SK-N-SH treated with all-trans-retinoic acid at 6 μM for 48 hours (cell line): ENCODE measurements around the gene HPCAL1.

Source experiments
- ATAC-seq: fragments of 200-7000 bp; cut with Tn5 transposase; 3 replicates; pipeline ENCODE4 v1.9.1; 2020; ENCODE audit warnings: mild to moderate bottlenecking, moderate library complexity
- ARNTL ChIP-seq: fragments of 450-650 bp; formaldehyde crosslinking; IDR thresholded peaks from 2 replicates; pipeline ENCODE4 v1.5.0; 2020; ENCODE audit warnings: low read depth, mild to moderate bottlenecking, moderate library complexity, borderline replicate concordance
- BACH2 ChIP-seq: fragments of 250-450 bp; sonication (Bioruptor Pico); IDR thresholded peaks from 2 replicates; pipeline ENCODE4 v1.9.0; 2021; ENCODE audit warnings: mild to moderate bottlenecking, borderline replicate concordance
- CREB5 ChIP-seq: fragments of 250-450 bp; sonication (Bioruptor Pico); IDR thresholded peaks from 2 replicates; pipeline ENCODE4 v1.5.1; 2020; ENCODE audit warnings: low read depth, mild to moderate bottlenecking, moderate library complexity
- CSDC2 ChIP-seq: fragments of 250-450 bp; sonication (Bioruptor Pico); IDR thresholded peaks from 2 replicates; pipeline ENCODE4 v1.5.0; 2020; ENCODE audit warnings: mild to moderate bottlenecking, moderate library complexity
- ESRRG ChIP-seq: fragments of 250-450 bp; sonication (Bioruptor Pico); IDR thresholded peaks from 2 replicates; pipeline ENCODE4 v1.6.1; 2021; ENCODE audit warnings: mild to moderate bottlenecking
- GLIS3 ChIP-seq: fragments of 250-450 bp; sonication (Bioruptor Pico); IDR thresholded peaks from 2 replicates; pipeline ENCODE4 v1.5.0; 2020; ENCODE audit warnings: mild to moderate bottlenecking, moderate library complexity
- ISL1 ChIP-seq: fragments of 250-450 bp; sonication (Bioruptor Pico); IDR thresholded peaks from 2 replicates; pipeline ENCODE4 v2.1.2; 2022; ENCODE audit warnings: mild to moderate bottlenecking, moderate library complexity
- POU6F1 ChIP-seq: fragments of 250-450 bp; sonication (Bioruptor Pico); IDR thresholded peaks from 2 replicates; pipeline ENCODE4 v1.8.0; 2021; ENCODE audit warnings: low read depth, mild to moderate bottlenecking, moderate library complexity, borderline replicate concordance
- PPARA ChIP-seq: fragments of 250-450 bp; sonication (Bioruptor Pico); IDR thresholded peaks from 2 replicates; pipeline ENCODE4 v1.5.0; 2020; ENCODE audit warnings: mild to moderate bottlenecking, borderline replicate concordance
- RARB ChIP-seq: fragments of 250-450 bp; sonication (Bioruptor Pico); IDR thresholded peaks from 2 replicates; pipeline ENCODE4 v1.8.0; 2021; ENCODE audit warnings: mild to moderate bottlenecking, moderate library complexity
- SNAI2 ChIP-seq: fragments of 250-450 bp; sonication (Bioruptor Pico); IDR thresholded peaks from 2 replicates; pipeline ENCODE4 v1.5.0; 2020; ENCODE audit warnings: mild to moderate bottlenecking, moderate library complexity
- TCF4 ChIP-seq: fragments of 250-450 bp; sonication (Bioruptor Pico); IDR thresholded peaks from 2 replicates; pipeline ENCODE4 v1.8.0; 2021; ENCODE audit warnings: mild to moderate bottlenecking, moderate library complexity, borderline replicate concordance
- TOX ChIP-seq: fragments of 250-450 bp; sonication (Bioruptor Pico); IDR thresholded peaks from 2 replicates; pipeline ENCODE4 v1.8.0; 2021; ENCODE audit warnings: mild to moderate bottlenecking, moderate library complexity, borderline replicate concordance
- ZC3H10 ChIP-seq: fragments of 250-450 bp; sonication (Bioruptor Pico); IDR thresholded peaks from 2 replicates; pipeline ENCODE4 v1.5.1; 2021; ENCODE audit warnings: mild to moderate bottlenecking, moderate library complexity
- ZFP3 ChIP-seq: fragments of 250-450 bp; sonication (Bioruptor Pico); IDR thresholded peaks from 2 replicates; pipeline ENCODE4 v1.5.0; 2020; ENCODE audit warnings: mild to moderate bottlenecking, moderate library complexity
- ZFP30 ChIP-seq: fragments of 450-650 bp; formaldehyde crosslinking; IDR thresholded peaks from 2 replicates; pipeline ENCODE4 v1.5.0; 2022; ENCODE audit warnings: mild to moderate bottlenecking, moderate library complexity
- ZNF565 ChIP-seq: fragments of 450-650 bp; formaldehyde crosslinking; conservative IDR thresholded peaks from 2 replicates; pipeline ENCODE4 v1.5.0; 2020; ENCODE audit warnings: low read depth, mild to moderate bottlenecking, moderate library complexity
- ZNF70 ChIP-seq: fragments of 450-650 bp; formaldehyde crosslinking; IDR thresholded peaks from 2 replicates; pipeline ENCODE4 v1.5.0; 2020; ENCODE audit warnings: mild to moderate bottlenecking, moderate library complexity
- ZNF8 ChIP-seq: fragments of 450-650 bp; formaldehyde crosslinking; IDR thresholded peaks from 2 replicates; pipeline ENCODE4 v1.5.0; 2020; ENCODE audit warnings: mild to moderate bottlenecking, moderate library complexity
- TF ChIP-seq, protein P1 (sequence below): fragments of 250-450 bp; sonication (Bioruptor Pico); IDR thresholded peaks from 2 replicates; pipeline ENCODE4 v1.5.1; 2021; ENCODE audit warnings: mild to moderate bottlenecking, moderate library complexity
- TF ChIP-seq, protein P2 (sequence below): fragments of 250-450 bp; sonication (Bioruptor Pico); IDR thresholded peaks from 2 replicates; pipeline ENCODE4 v1.8.0; 2020; ENCODE audit warnings: mild to moderate bottlenecking, moderate library complexity, borderline replicate concordance

Gene HPCAL1

GRCh38 chr2:10370390-10370789, 67.7 kb downstream of the HPCAL1 start (continued):
- TF ChIP-seq SNAI2 (CRISPR knock-in tag) = no peak
- TF ChIP-seq, protein P1, sequence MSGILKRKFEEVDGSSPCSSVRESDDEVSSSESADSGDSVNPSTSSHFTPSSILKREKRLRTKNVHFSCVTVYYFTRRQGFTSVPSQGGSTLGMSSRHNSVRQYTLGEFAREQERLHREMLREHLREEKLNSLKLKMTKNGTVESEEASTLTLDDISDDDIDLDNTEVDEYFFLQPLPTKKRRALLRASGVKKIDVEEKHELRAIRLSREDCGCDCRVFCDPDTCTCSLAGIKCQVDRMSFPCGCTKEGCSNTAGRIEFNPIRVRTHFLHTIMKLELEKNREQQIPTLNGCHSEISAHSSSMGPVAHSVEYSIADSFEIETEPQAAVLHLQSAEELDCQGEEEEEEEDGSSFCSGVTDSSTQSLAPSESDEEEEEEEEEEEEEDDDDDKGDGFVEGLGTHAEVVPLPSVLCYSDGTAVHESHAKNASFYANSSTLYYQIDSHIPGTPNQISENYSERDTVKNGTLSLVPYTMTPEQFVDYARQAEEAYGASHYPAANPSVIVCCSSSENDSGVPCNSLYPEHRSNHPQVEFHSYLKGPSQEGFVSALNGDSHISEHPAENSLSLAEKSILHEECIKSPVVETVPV (CRISPR knock-in tag) = no peak
- TF ChIP-seq PPARA (CRISPR knock-in tag) = no peak

- TF ChIP-seq TCF4 (CRISPR knock-in tag) = no peak
- TF ChIP-seq, protein P1 (CRISPR knock-in tag) = no peak
- TF ChIP-seq GLIS3 (CRISPR knock-in tag) = no peak
- TF ChIP-seq TOX (CRISPR knock-in tag) = no peak
- TF ChIP-seq ZNF70 = no peak
- no peak for ATAC-seq
These were observed 68.2 kb downstream of the HPCAL1 start for GRCh38 chr2:10370895-10371294.

- TF ChIP-seq BACH2 (CRISPR knock-in tag) (no peak), ARNTL (CRISPR knock-in tag) (no peak), PPARA (CRISPR knock-in tag) (no peak), ZFP30 (CRISPR knock-in tag) (no peak), ZNF70 (no peak), POU6F1 (CRISPR knock-in tag) (no peak), ZNF565 (CRISPR knock-in tag) (no peak), CREB5 (no peak), ZC3H10 (no peak), ISL1 (CRISPR knock-in tag) (no peak), ZNF8 (CRISPR knock-in tag) (no peak)
- TF ChIP-seq, protein P2, sequence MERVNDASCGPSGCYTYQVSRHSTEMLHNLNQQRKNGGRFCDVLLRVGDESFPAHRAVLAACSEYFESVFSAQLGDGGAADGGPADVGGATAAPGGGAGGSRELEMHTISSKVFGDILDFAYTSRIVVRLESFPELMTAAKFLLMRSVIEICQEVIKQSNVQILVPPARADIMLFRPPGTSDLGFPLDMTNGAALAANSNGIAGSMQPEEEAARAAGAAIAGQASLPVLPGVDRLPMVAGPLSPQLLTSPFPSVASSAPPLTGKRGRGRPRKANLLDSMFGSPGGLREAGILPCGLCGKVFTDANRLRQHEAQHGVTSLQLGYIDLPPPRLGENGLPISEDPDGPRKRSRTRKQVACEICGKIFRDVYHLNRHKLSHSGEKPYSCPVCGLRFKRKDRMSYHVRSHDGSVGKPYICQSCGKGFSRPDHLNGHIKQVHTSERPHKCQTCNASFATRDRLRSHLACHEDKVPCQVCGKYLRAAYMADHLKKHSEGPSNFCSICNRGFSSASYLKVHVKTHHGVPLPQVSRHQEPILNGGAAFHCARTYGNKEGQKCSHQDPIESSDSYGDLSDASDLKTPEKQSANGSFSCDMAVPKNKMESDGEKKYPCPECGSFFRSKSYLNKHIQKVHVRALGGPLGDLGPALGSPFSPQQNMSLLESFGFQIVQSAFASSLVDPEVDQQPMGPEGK (CRISPR knock-in tag) = no peak
- ATAC-seq = no peak
These were observed 68.9 kb downstream of the HPCAL1 start for GRCh38 chr2:10371441-10372196.

DNA sequence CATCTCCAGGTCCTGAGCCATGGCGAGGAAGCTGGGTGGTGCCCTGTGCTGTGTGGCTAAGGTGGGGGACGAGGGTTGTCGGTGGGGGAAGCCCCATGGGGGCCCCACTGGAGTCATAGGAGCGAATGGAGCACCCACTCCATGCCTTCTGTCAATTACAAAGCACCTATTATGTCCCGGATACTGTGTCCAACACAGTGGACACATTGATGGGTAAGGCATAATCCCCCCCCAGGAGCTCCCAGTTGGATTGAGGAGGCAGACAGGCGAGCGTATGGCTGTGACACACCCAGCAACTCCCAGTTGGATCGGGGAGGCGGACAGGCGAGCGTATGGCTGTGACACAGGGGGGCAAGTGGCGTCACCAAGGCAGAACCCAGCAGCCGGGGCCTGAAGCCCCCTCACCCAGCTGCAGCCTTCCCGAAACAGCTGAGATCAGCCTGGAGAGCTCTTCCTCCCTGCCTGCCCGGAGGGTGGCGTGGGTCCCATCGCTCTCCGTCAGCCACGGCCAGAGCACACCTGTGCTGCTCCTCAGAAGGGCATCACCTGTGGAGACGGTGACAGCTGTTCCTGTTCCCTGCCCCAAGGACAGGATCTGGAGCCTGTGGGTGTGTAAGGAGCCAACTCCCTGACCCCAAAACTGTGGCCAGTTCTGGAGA, 69.6 kb downstream of the HPCAL1 start:
- ATAC-seq = no peak
- TF ChIP-seq CSDC2 (CRISPR knock-in tag) = no peak
- TF ChIP-seq ZFP3 (CRISPR knock-in tag) = no peak
- TF ChIP-seq ESRRG = no peak
- TF ChIP-seq ZC3H10 = no peak
- no peak for TF ChIP-seq SNAI2 (CRISPR knock-in tag)
- no peak for TF ChIP-seq RARB
- TF ChIP-seq, protein P2 (CRISPR knock-in tag) = no peak
- TF ChIP-seq ISL1 (CRISPR knock-in tag) = no peak
- TF ChIP-seq TCF4 (CRISPR knock-in tag) = no peak
- no peak for TF ChIP-seq PPARA (CRISPR knock-in tag)
